Thyroid gland (tissue), 4 donors: ENCODE results near the gene TIMM17A. TPM values are rescaled to one million over a fixed set of nuclear protein-coding genes. Genes with fewer than 3 reads are reported as not detected.

Experiments used
- DNase-seq, 2 donors: peaks; one replicate each; pipeline ENCODE4 v3.0.0-alpha.2; 2019
- H3K27ac ChIP-seq, 3 donors: fragments of 200-600 bp; sonication (generic); 1 replicate in 2 of 3; 2 replicates in 1 of 3; pipeline ENCODE4 v1.5.1; 2016 to 2019; ENCODE audit warnings: mild to moderate bottlenecking in 1 of 3, moderate library complexity in 1 of 3
- H3K27me3 ChIP-seq: fragments of 200-600 bp; sonication (generic); one replicate; pipeline ENCODE4 v1.5.1; 2019
- H3K36me3 ChIP-seq, 2 donors: fragments of 200-600 bp; sonication (generic); one replicate each; pipeline ENCODE4 v1.5.1; 2016 to 2019
- H3K4me1 ChIP-seq, 2 donors: fragments of 200-600 bp; sonication (generic); one replicate each; pipeline ENCODE4 v1.5.1; 2017 to 2019
- H3K4me3 ChIP-seq, 3 donors: fragments of 200-600 bp; sonication (generic); replicated peaks in 1 of 3; 1 replicate in 2 of 3; 2 replicates in 1 of 3; pipeline ENCODE4 v1.5.1; 2016; ENCODE audit warnings: mild to moderate bottlenecking in 1 of 3
- H3K9me3 ChIP-seq: fragments of 200-600 bp; sonication (generic); one replicate; pipeline ENCODE4 v1.5.1; 2017
- POLR2A ChIP-seq, 2 donors: fragments of 450-650 bp; IDR thresholded peaks; one replicate each; pipeline ENCODE4 v1.6.1; 2017; ENCODE audit warnings: antibody characterized with exemption in 2 of 2, mild to moderate bottlenecking in 2 of 2, moderate library complexity in 1 of 2
- WGBS, 2 donors: methylation state at CpG; one replicate each; pipeline ENCODE4 v1.1.5; 2017; 5-methylcytosine and 5-hydroxymethylcytosine counted together
- intact Hi-C: fragments of 100-400 bp; cut with DNase I; formaldehyde crosslinking; loops from one replicate; pipeline ENCODE4 v1.15.1; 2023
- total RNA-seq, 4 donors: library from RNA; depleted of rRNA; stranded (reverse); fragments of >200 nt; gene quantifications; one replicate each; pipeline ENCODE4 v1.2.3, GENCODE V29; 2016
- TF ChIP-seq, protein P1 (sequence below), 6 experiments: fragments of 200-600 bp in 3 of 6; fragments of 450-650 bp in 3 of 6; sonication (generic) in 3 of 6; IDR thresholded peaks; one replicate each; pipeline ENCODE4 v1.5.1; 2016 to 2019; ENCODE audit warnings: antibody characterized with exemption in 6 of 6, mild to moderate bottlenecking in 2 of 6, inconsistent platforms in 1 of 6, moderate library complexity in 1 of 6

Gene TIMM17A
- total RNA-seq, 4 donors from 2014 or later = 34.7 to 46.8 (median 40.1) TPM

GRCh38 chr1:201982082-201982622 lies 26.8 kb downstream of the TIMM17A start:
- H3K27me3 ChIP-seq = no peaks in the 10 kb centered on the region
- no peak for TF ChIP-seq POLR2A (IDR thresholded peaks at IDR 0.05)
- TF ChIP-seq, protein P1, sequence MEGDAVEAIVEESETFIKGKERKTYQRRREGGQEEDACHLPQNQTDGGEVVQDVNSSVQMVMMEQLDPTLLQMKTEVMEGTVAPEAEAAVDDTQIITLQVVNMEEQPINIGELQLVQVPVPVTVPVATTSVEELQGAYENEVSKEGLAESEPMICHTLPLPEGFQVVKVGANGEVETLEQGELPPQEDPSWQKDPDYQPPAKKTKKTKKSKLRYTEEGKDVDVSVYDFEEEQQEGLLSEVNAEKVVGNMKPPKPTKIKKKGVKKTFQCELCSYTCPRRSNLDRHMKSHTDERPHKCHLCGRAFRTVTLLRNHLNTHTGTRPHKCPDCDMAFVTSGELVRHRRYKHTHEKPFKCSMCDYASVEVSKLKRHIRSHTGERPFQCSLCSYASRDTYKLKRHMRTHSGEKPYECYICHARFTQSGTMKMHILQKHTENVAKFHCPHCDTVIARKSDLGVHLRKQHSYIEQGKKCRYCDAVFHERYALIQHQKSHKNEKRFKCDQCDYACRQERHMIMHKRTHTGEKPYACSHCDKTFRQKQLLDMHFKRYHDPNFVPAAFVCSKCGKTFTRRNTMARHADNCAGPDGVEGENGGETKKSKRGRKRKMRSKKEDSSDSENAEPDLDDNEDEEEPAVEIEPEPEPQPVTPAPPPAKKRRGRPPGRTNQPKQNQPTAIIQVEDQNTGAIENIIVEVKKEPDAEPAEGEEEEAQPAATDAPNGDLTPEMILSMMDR (IDR thresholded peaks at IDR 0.05) = no peak
- H3K27ac ChIP-seq = peak overlapping the region in 2 of 3 donors; percentile 93 to 95
- H3K4me3 ChIP-seq = peak overlapping the region in 1 of 3 donors; percentile 89
- H3K9me3 ChIP-seq = no peaks in the 10 kb centered on the region
- DNase-seq = peak; percentile 76 to 77
- 26 to 48% methylated on average over 8 to 9 of the region's 31 CpGs for WGBS, 2 donors
- H3K4me1 ChIP-seq = peaks cover 13 to 14% of the 10 kb centered on the region in 2 donors
- intact Hi-C loops = no loop called here
- no peaks in the 10 kb centered on the region for H3K36me3 ChIP-seq

- peak; percentile 67 to 79 for DNase-seq
- intact Hi-C loops = no loop called here
- 0 to 3% methylated on average over 11 to 15 of the region's 80 CpGs for WGBS, 2 donors
- Histone ChIP-seq H3K4me3 (peak within 1 kb of the TSS; percentile 74 to 89 (median 83)), H3K9me3 (no peaks in the 10 kb centered on the region), H3K27ac (peak within 1 kb of the TSS; percentile 92 to 95 (median 93)), H3K4me1 (peaks cover 13 to 14% of the 10 kb centered on the region in 2 donors), H3K36me3 (no peaks in the 10 kb centered on the region), H3K27me3 (no peaks in the 10 kb centered on the region)
- TF ChIP-seq, protein P1 (IDR thresholded peaks at IDR 0.05) = peak in 5 of 6 experiments; percentile 13 to 43 (median 29)
- peak in 1 of 2 donors; percentile 88 for TF ChIP-seq POLR2A (IDR thresholded peaks at IDR 0.05)
These were observed 27.5 kb downstream of the TIMM17A start, which contains the start of gene RNPEP for GRCh38 chr1:201982623-201983379. Gene RNPEP (plus strand): TSS chr1:201982648. CDS start chr1:201982667, 19 bp downstream.

DNA sequence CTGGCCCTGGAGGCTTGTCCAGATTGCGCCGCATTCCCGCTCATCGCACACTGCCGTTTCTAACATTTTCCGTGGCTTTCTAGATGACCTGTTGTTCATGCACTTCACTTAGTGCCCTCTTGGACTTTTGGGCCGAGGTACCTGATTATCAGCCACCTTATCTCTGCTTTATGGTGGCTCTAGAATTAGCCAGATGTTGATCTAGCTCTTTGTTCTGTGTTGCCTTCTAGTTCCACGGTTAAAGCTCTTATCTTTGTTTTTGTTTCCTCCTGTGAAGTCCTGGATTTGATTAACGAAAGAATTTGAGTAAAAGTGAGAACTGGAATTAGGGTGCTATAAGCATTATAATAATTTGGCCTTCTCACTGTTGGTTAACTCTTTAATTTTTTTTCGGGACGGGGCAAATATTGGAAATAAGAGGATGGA lies 28.1 kb downstream of the TIMM17A start:
- DNase-seq = no peak
- WGBS, 2 donors = 9 to 13% methylated on average over 11 of the region's 11 CpGs
- no peaks in the 10 kb centered on the region for H3K36me3 ChIP-seq
- no peaks in the 10 kb centered on the region for H3K9me3 ChIP-seq
- peak overlapping the region; percentile 92 to 95 (median 93) for H3K27ac ChIP-seq
- intact Hi-C loops = no loop called here
- H3K4me1 ChIP-seq = peaks cover 14% of the 10 kb centered on the region in 2 donors
- peak overlapping the region; percentile 74 to 89 (median 83) for H3K4me3 ChIP-seq
- TF ChIP-seq, protein P1 (IDR thresholded peaks at IDR 0.05) = peak in 1 of 6 experiments; percentile 17
- no peak for TF ChIP-seq POLR2A (IDR thresholded peaks at IDR 0.05)
- H3K27me3 ChIP-seq = no peaks in the 10 kb centered on the region

GRCh38 chr1:201984446-201984845 lies 29.1 kb downstream of the TIMM17A start:
- TF ChIP-seq, protein P1 (IDR thresholded peaks at IDR 0.05) = no peak
- TF ChIP-seq POLR2A (IDR thresholded peaks at IDR 0.05) = no peak
- Histone ChIP-seq H3K27ac (peak overlapping the region in 2 of 3 donors; percentile 28 to 95), H3K9me3 (no peaks in the 10 kb centered on the region), H3K4me1 (peaks cover 22 to 25% of the 10 kb centered on the region in 2 donors), H3K36me3 (peaks cover 0 to 2% of the 10 kb centered on the region in 2 donors), H3K4me3 (peak overlapping the region in 1 of 3 donors; percentile 89), H3K27me3 (no peaks in the 10 kb centered on the region)
- no peak for DNase-seq
- WGBS, 2 donors = 56 to 71% methylated on average over 3 of the region's 3 CpGs
- intact Hi-C loops = no loop called here
